HepG2 (cell line): Measurements from ENCODE around the gene NRL. TPM values are rescaled to one million over a fixed set of nuclear protein-coding genes. Genes with fewer than 3 reads are reported as not detected.

Experiments
- GABPB1 ChIP-seq: IDR thresholded peaks from 2 replicates; pipeline ENCODE4 v1.6.1; 2016; ENCODE audit warnings: mild to moderate bottlenecking, missing genetic modification reagents, moderate library complexity, missing compliant biosample characterization
- HDAC1 ChIP-seq: sonication (generic); formaldehyde crosslinking; IDR thresholded peaks from 2 replicates; pipeline ENCODE4 v1.5.1; 2020; ENCODE audit warnings: mild to moderate bottlenecking, missing genetic modification reagents
- HOXA3 ChIP-seq: sonication (generic); formaldehyde crosslinking; IDR thresholded peaks from 2 replicates; pipeline ENCODE4 v1.5.0; 2020; ENCODE audit warnings: missing genetic modification reagents
- KLF16 ChIP-seq, 2 experiments: sonication (generic) in 1 of 2; formaldehyde crosslinking in 1 of 2; IDR thresholded peaks; 2 replicates each; pipeline versions ENCODE4 v1.6.1 to v1.8.0; 2016 to 2023; ENCODE audit warnings: missing genetic modification reagents in 2 of 2, missing compliant biosample characterization in 1 of 2
- MTA1 ChIP-seq: sonication (generic); formaldehyde crosslinking; IDR thresholded peaks from 2 replicates; pipeline ENCODE4 v1.4.0; 2020; ENCODE audit warnings: missing genetic modification reagents, mild to moderate bottlenecking, borderline replicate concordance
- MYC ChIP-seq: sonication (generic); formaldehyde crosslinking; IDR thresholded peaks from 2 replicates; pipeline ENCODE4 v1.9.0; 2021; ENCODE audit warnings: missing genetic modification reagents, borderline replicate concordance
- NFAT5 ChIP-seq: sonication (generic); formaldehyde crosslinking; IDR thresholded peaks from 2 replicates; pipeline ENCODE4 v1.4.0; 2020; ENCODE audit warnings: missing genetic modification reagents
- SAFB2 ChIP-seq: sonication (generic); formaldehyde crosslinking; IDR thresholded peaks from 2 replicates; pipeline ENCODE4 v1.5.1; 2020; ENCODE audit warnings: missing genetic modification reagents, low read depth, mild to moderate bottlenecking, borderline replicate concordance
- SETDB1 ChIP-seq: sonication (generic); formaldehyde crosslinking; IDR thresholded peaks from 2 replicates; pipeline ENCODE4 v1.5.1; 2020; ENCODE audit warnings: missing genetic modification reagents, mild to moderate bottlenecking, borderline replicate concordance
- SRSF4 ChIP-seq: fragments of 200-400 bp; formaldehyde crosslinking; IDR thresholded peaks from one replicate; pipeline ENCODE4 v1.6.1; 2018; ENCODE audit warnings: mild to moderate bottlenecking, low read depth, low read length, moderate library complexity; ENCODE audit not compliant: poor library complexity, severe bottlenecking
- U2AF1 ChIP-seq: fragments of 200-400 bp; formaldehyde crosslinking; optimal IDR thresholded peaks from 2 replicates; pipeline ENCODE3; 2017; ENCODE audit warnings: mild to moderate bottlenecking, low read depth, low read length
- UBTF ChIP-seq: sonication (generic); formaldehyde crosslinking; IDR thresholded peaks from 2 replicates; pipeline ENCODE4 v1.4.0; 2020; ENCODE audit warnings: mild to moderate bottlenecking, missing genetic modification reagents
- ZFP62 ChIP-seq: sonication (generic); formaldehyde crosslinking; IDR thresholded peaks from 2 replicates; pipeline ENCODE4 v1.4.0; 2020; ENCODE audit warnings: missing genetic modification reagents
- ZNF350 ChIP-seq: sonication (generic); formaldehyde crosslinking; IDR thresholded peaks from 2 replicates; pipeline ENCODE4 v1.4.0; 2020; ENCODE audit warnings: mild to moderate bottlenecking, low read depth, missing genetic modification reagents, borderline replicate concordance
- ZNF687 ChIP-seq: sonication (generic); formaldehyde crosslinking; IDR thresholded peaks from 2 replicates; pipeline ENCODE4 v1.5.1; 2020; ENCODE audit warnings: mild to moderate bottlenecking, missing genetic modification reagents, moderate library complexity
- ZNF773 ChIP-seq: sonication (generic); formaldehyde crosslinking; IDR thresholded peaks from 2 replicates; pipeline ENCODE4 v1.4.0; 2020; ENCODE audit warnings: missing genetic modification reagents, borderline replicate concordance
- ZNF839 ChIP-seq: sonication (generic); formaldehyde crosslinking; IDR thresholded peaks from 2 replicates; pipeline ENCODE4 v1.4.0; 2020; ENCODE audit warnings: missing genetic modification reagents, mild to moderate bottlenecking, borderline replicate concordance
- polyA plus RNA-seq, 8 experiments: library from polyadenylated mRNA; depleted of rRNA in 3 of 8; stranded (reverse) in 7 of 8; unstranded in 1 of 8; fragments of >200 nt; fragmentation: Illumina TruSeq in 4 of 8; extraction: Trizol in 4 of 8; gene quantifications; 2 replicates each; pipeline versions ENCODE4 v1.2.1 to v1.2.3, GENCODE V29; 2011 to 2016; ENCODE audit warnings: low read depth in 4 of 8, missing spikeins in 1 of 8, mixed read lengths in 1 of 8; ENCODE audit not compliant: insufficient read depth in 1 of 8
- total RNA-seq, 5 experiments: library from RNA; depleted of rRNA; stranded (reverse); fragments of >200 nt; fragmentation: Illumina TruSeq; extraction: Trizol; gene quantifications; 2 replicates each; pipeline ENCODE4 v1.2.3, GENCODE V29; 2016; ENCODE audit warnings: low read depth in 1 of 5

Gene NRL
- total and polyA plus RNA-seq, 2 of the 13 experiments (the other 11 are each of a cell fraction or from before 2014, with no cell fraction given): 2.5 to 4.7 TPM

- TF ChIP-seq HOXA3 (CRISPR knock-in tag): peak; percentile 55; the same call in 1 of the 2 replicates
- TF ChIP-seq ZNF687 (CRISPR knock-in tag): peak; percentile 71
- TF ChIP-seq ZNF839: peak; percentile 61; the same call in 1 of the 2 replicates
- TF ChIP-seq HDAC1 (CRISPR knock-in tag): no peak
- TF ChIP-seq ZNF350 (CRISPR knock-in tag): peak; percentile 29; the same call in 1 of the 2 replicates
- TF ChIP-seq U2AF1: no peak
- peak; percentile 67; the same call in 1 of the 2 replicates for TF ChIP-seq ZFP62 (CRISPR knock-in tag)
- TF ChIP-seq NFAT5: 0 out of 2 replicates have a peak, but pooled peaks have one; percentile 53
- TF ChIP-seq MYC (CRISPR knock-in tag): 0 out of 2 replicates have a peak, but pooled peaks have one; percentile 19
- no peak for TF ChIP-seq KLF16 (CRISPR knock-in tag; IDR thresholded peaks at IDR 0.05)
- no peak for TF ChIP-seq SAFB2 (CRISPR knock-in tag)
- peak; percentile 70; the same call in 1 of the 2 replicates for TF ChIP-seq ZNF773 (CRISPR knock-in tag)
- TF ChIP-seq GABPB1 (CRISPR knock-in tag): peak; percentile 38; the same call in 1 of the 2 replicates
- TF ChIP-seq SETDB1 (CRISPR knock-in tag): no peak
- TF ChIP-seq SRSF4: no peak
- TF ChIP-seq MTA1 (CRISPR knock-in tag): peak; percentile 42; the same call in 1 of the 2 replicates
- TF ChIP-seq UBTF: 0 out of 2 replicates have a peak, but pooled peaks have one; percentile 28
Observed at GRCh38 chr14:24132061-24132685, 17.4 kb upstream of the NRL start (continued).
